Testis (tissue), 3 donors: ENCODE data around the gene C12orf57. TPM values are rescaled to one million over a fixed set of nuclear protein-coding genes. Genes with fewer than 3 reads are reported as not detected.

Experiments
- DNase-seq: peaks from one replicate; pipeline ENCODE4 v3.0.0-alpha.2; 2019
- H3K27ac ChIP-seq, 2 donors: fragments of 200-600 bp; sonication (generic); one replicate each; pipeline ENCODE4 v1.5.1; 2019
- H3K27me3 ChIP-seq: fragments of 200-600 bp; sonication (generic); one replicate; pipeline ENCODE4 v1.5.1; 2019
- H3K36me3 ChIP-seq: fragments of 200-600 bp; sonication (generic); one replicate; pipeline ENCODE4 v1.5.1; 2017; ENCODE audit warnings: low read depth; ENCODE audit errors: missing control alignments
- H3K4me1 ChIP-seq: fragments of 200-600 bp; sonication (generic); one replicate; pipeline ENCODE4 v1.5.1; 2019
- H3K4me3 ChIP-seq, 2 donors: fragments of 200-600 bp; sonication (generic); one replicate each; pipeline ENCODE4 v1.5.1; 2017 to 2019
- H3K9me3 ChIP-seq: fragments of 200-600 bp; sonication (generic); one replicate; pipeline ENCODE4 v1.5.1; 2017
- CTCF ChIP-seq, 3 experiments: fragments of 450-650 bp in 2 of 3; fragments of 200-600 bp in 1 of 3; sonication (generic) in 1 of 3; IDR thresholded peaks; one replicate each; pipeline ENCODE4 v1.5.1; 2016 to 2019; ENCODE audit warnings: antibody characterized with exemption in 3 of 3, mild to moderate bottlenecking in 2 of 3, moderate library complexity in 1 of 3
- POLR2A ChIP-seq: fragments of 450-650 bp; IDR thresholded peaks from one replicate; pipeline ENCODE4 v1.6.1; 2017; ENCODE audit warnings: antibody characterized with exemption, mild to moderate bottlenecking, moderate library complexity
- WGBS, 2 donors: methylation state at CpG; one replicate each; pipeline ENCODE4 v1.1.5; 2018; 5-methylcytosine and 5-hydroxymethylcytosine counted together
- intact Hi-C: fragments of 100-400 bp; cut with DNase I; formaldehyde crosslinking; loops from one replicate; pipeline ENCODE4 v1.15.1; 2023; ENCODE audit warnings: low total_unique reads
- polyA plus RNA-seq: library from polyadenylated mRNA; stranded (reverse); fragments of 350-450 nt; fragmentation: Illumina TruSeq; extraction: RNeasy Lipid Tissue Mini Kit (QIAGEN cat#74804); gene quantifications from one replicate; pipeline ENCODE4 v1.2.3, GENCODE V29; 2014; ENCODE audit warnings: low read depth, low replicate concordance; ENCODE audit not compliant: insufficient read depth
- total RNA-seq, 2 donors: library from RNA; depleted of rRNA; stranded (reverse); fragments of >200 nt; gene quantifications; one replicate each; pipeline ENCODE4 v1.2.3, GENCODE V29; 2016

C12orf57 gene
- total and polyA plus RNA-seq, 3 donors from 2014 or later, result 141 to 236 (median 143) TPM

- Histone ChIP-seq H3K27ac (peak within 1 kb of the TSS; percentile 90 to 98), H3K36me3 (no peaks in the 10 kb centered on the region), H3K4me1 (peaks cover 45% of the 10 kb centered on the region), H3K27me3 (no peaks in the 10 kb centered on the region), H3K4me3 (peak within 1 kb of the TSS; percentile 70 to 87), H3K9me3 (no peaks in the 10 kb centered on the region)
- DNase-seq, result peak; percentile 89
- TF ChIP-seq CTCF (IDR thresholded peaks at IDR 0.05) (no peak), POLR2A (no peak)
- 1% methylated on average over 28 to 58 of the region's 66 CpGs for WGBS, 2 donors
- intact Hi-C loops, result no loop called here
Measured at GRCh38 chr12:6927379-6928021, 16.3 kb upstream of the C12orf57 start, which contains the start of gene ATN1. Gene ATN1, plus strand, starts transcription at chr12:6927959. Its CDS starts 6,043 bp downstream, at chr12:6934002.

GRCh38 chr12:6928022-6928702 is 15.7 kb upstream of the C12orf57 start:
- Histone ChIP-seq H3K27me3 (no peaks in the 10 kb centered on the region), H3K27ac (peak overlapping the region; percentile 86 to 98), H3K9me3 (no peaks in the 10 kb centered on the region), H3K4me3 (peak overlapping the region; percentile 70 to 87), H3K36me3 (no peaks in the 10 kb centered on the region), H3K4me1 (peaks cover 45% of the 10 kb centered on the region)
- no peak for TF ChIP-seq CTCF (IDR thresholded peaks at IDR 0.05)
- no peak for TF ChIP-seq POLR2A
- intact Hi-C loops, result no loop called here
- WGBS, 2 donors, result 1% methylated on average over 23 to 56 of the region's 79 CpGs
- no peak for DNase-seq

GRCh38 chr12:6928703-6929407 is 15.0 kb upstream of the C12orf57 start:
- intact Hi-C loops, result no loop called here
- Histone ChIP-seq H3K27me3 (no peaks in the 10 kb centered on the region), H3K27ac (peak overlapping the region; percentile 86 to 98), H3K9me3 (no peaks in the 10 kb centered on the region), H3K4me3 (peak overlapping the region; percentile 70 to 87), H3K4me1 (peaks cover 47% of the 10 kb centered on the region), H3K36me3 (no peaks in the 10 kb centered on the region)
- DNase-seq, result no peak
- no peak for TF ChIP-seq POLR2A
- TF ChIP-seq CTCF (IDR thresholded peaks at IDR 0.05), result no peak
- WGBS, 2 donors, result 2 to 3% methylated on average over 19 of the region's 19 CpGs

- Histone ChIP-seq H3K27ac (peak overlapping the region; percentile 86 to 98), H3K4me1 (peaks cover 41% of the 10 kb centered on the region), H3K27me3 (no peaks in the 10 kb centered on the region), H3K9me3 (no peaks in the 10 kb centered on the region), H3K4me3 (peak overlapping the region; percentile 70 to 87), H3K36me3 (no peaks in the 10 kb centered on the region)
- DNase-seq, result no peak
- intact Hi-C loops, result no loop called here
- WGBS, 2 donors, result 25 to 30% methylated on average over 6 to 7 of the region's 7 CpGs
- TF ChIP-seq POLR2A (no peak), CTCF (IDR thresholded peaks at IDR 0.05) (no peak)
Measured at GRCh38 chr12:6929466-6930452, 14.1 kb upstream of the C12orf57 start.
